NT2/D1 (cell line): ENCODE data around the gene STAT6.

Experiments
- SUZ12 ChIP-seq: IDR thresholded peaks from 2 replicates; pipeline ENCODE4 v1.6.1; 2011; ENCODE audit not compliant: insufficient read length, insufficient read depth; ENCODE audit errors: extremely low read depth
- YY1 ChIP-seq: IDR thresholded peaks from 2 replicates; pipeline ENCODE4 v1.6.1; 2011; ENCODE audit not compliant: insufficient read length, insufficient read depth
- ZNF274 ChIP-seq: IDR thresholded peaks from 2 replicates; pipeline ENCODE4 v1.6.1; 2011; ENCODE audit warnings: mild to moderate bottlenecking, low read depth, low read length

DNA sequence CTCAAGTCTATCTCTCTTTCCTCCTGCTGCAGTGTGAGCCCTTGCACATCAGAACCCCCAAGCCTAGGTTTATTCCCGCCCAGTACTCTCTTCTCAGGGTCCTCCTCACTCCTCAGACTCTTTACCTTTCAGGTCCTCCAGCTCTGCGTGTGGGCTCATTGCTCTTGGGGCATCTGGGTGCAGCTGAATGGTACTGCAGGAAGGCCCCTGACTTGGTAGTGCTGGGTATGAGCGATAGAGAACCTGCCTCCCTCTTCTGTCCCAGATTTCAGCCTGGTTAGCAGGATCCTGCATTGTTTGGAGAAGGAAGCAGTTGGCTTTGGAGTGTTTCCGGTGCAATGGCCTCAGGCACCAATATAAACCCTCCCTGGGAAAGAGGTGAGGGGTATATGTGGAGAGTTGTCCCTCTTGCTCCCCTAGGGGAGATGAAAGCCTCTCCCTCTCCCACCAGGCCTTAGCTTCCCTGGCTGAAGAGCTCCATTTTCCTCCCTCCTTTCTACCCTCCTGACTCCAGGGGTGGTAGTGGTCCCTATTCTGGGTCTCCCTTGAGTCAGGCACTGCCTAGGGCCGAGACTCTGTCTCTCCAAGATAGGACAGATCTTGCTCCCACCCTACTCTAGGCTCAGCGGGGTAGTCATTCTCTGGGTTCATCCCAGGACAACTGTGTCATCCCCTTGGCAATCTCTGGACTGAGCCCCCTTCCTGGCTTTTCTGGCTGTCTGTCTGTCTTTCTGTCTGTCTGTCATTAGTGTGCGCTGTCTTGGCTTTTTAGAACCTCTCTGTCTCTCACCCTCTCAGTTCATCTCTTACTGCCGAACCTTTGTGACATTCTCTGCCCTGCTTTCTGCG is 21.0 kb upstream of the STAT6 start:
- TF ChIP-seq ZNF274 (no peak), YY1 (no peak), SUZ12 (no peak)
